NCI-H510A (cell line): ENCODE data around the gene TPD52L1.

Source experiments
- DNase-seq: peaks from one replicate; lab custom pipeline; 2025; lab: John Stamatoyannopoulos, UW

Gene TPD52L1

GRCh38 chr6:125175466-125176048, 22.0 kb downstream of the TPD52L1 start:
- DNase-seq, result no peak

GRCh38 chr6:125182237-125183008, 28.9 kb downstream of the TPD52L1 start:
- no peak for DNase-seq

GRCh38 chr6:125183391-125183790, 29.8 kb downstream of the TPD52L1 start:
- DNase-seq, result no peak

DNA sequence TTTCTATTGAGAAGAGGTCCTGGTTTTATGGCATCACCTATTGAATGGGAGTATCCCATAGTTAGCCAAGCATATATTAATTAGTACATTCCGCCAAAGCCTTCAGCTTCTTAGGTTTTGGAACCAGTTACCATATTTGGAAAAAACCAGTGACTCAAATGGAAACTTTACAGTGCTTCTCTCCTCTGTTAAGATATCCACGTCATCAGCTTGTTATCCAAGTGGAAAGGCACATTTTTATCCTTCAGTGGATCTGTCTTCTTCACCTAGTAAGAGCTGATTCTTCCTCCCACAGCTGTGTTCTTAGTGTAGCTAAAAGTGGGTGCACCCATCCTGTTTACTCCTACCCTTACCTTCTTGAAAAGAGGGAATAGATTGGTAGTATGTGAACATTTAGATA, 34.5 kb downstream of the TPD52L1 start:
- DNase-seq, result no peak

GRCh38 chr6:125188594-125189203, 35.1 kb downstream of the TPD52L1 start:
- no peak for DNase-seq

DNA sequence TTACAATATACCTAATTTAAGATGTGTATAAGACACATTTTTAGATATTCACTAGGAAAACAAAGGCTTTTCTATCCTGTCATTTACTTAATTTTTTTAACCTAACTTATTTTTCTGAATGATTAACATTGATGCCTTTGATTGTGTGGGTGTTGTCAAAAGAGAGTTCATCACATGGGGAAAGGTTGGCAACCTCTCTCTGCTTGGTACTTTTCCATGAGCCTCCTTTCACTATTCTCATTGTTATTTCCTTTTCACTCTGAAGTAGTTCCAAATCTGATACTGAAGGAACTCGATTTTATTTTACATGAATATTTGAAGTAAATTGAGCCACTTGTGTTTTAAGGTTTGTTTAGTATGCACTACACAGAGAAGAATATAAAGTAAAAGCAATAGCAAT, 35.9 kb downstream of the TPD52L1 start:
- no peak for DNase-seq

- no peak for DNase-seq
Measured at GRCh38 chr6:125190667-125191066, 37.1 kb downstream of the TPD52L1 start.

DNA sequence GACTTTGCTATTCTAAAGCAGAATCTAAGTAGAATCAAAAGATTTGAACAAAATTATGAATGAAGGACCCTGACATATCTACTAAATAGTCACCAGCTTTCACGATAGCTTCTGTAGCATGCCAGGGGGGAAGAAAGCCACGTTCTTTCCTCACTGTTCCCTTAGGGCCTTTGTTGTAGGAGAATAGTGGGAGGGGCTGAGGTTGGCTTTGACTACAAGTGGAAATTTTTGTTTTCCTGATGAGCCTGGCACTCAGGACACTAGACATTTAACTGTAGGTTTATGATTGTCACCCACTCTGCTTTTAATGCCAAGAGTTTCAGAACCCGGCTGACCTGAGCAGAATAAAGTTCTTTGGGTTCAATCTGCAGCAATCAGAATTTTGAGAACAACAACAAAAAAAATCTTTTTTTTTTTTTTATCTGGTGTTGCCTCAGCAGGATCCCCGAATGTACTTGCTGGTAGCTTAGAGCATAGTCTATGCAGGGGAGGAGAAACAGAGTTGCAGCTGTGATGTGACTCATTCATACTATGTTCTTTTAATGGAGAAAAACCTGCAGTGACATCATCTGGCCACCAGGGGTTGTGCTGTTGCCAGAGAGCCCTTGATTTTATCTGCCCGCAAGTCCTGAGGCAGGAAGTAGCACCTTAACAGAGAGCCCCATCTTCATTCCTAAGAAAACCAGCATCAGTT, 38.5 kb downstream of the TPD52L1 start:
- DNase-seq, result no peak

- DNase-seq, result no peak
Measured at GRCh38 chr6:125192610-125192930, 39.0 kb downstream of the TPD52L1 start.

DNA sequence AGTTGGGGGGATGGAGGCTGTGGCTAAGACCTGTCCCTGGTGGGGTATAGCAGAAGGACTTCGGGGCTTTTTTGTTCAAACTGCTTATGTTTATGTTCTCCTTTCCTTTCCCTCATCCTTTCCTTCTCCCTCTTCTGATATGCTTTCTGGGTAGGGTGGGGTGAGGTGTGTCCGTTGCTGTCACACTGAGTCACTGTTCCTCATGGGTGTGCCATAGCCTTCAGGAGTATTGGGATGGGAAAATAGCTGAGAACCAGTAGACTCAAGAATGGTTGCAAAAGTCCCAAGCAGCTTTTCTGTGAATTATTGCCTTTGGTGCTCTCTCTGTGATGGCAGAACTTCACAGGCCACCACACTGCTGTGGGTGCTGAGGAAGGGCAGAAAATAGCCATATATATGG, 39.6 kb downstream of the TPD52L1 start:
- no peak for DNase-seq

DNA sequence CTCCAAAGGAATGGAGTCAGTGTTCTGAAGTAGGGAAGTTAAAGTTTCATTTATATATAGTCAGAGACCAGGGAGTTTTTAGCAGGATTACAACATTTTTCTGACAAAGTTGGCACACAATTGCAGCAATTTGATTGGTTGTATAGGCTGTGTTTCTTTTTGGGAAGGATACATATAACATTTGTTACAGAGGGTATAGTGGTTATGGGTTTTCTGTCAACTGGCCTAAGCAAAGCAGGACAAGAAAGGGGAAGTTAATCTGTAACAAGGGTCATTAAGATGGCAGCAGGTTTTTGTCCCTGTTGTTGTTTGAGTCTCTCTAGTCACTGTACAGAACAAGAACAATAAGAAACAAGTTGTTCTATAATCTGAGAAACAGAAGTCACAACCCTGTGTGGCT, 41.4 kb downstream of the TPD52L1 start:
- no peak for DNase-seq

DNA sequence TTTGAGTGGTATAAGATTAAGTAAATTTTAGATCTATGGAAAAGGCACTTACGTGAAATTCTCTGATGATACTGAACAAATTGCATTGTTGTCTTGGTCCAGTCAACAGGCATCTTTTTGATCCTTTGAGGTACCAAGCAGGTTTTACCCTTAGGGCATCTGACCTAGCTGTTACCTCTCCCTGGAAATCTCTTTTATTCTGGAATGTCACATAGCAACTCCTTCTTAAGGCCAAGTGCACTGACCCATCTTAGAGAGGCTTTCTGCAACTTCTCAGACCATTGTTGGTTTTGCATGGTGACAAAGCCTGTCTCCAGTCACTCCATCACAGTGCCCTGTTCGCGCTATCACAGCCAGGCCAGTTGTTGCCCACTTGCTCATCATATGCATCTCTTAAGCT, 42.0 kb downstream of the TPD52L1 start:
- DNase-seq, result no peak

DNA sequence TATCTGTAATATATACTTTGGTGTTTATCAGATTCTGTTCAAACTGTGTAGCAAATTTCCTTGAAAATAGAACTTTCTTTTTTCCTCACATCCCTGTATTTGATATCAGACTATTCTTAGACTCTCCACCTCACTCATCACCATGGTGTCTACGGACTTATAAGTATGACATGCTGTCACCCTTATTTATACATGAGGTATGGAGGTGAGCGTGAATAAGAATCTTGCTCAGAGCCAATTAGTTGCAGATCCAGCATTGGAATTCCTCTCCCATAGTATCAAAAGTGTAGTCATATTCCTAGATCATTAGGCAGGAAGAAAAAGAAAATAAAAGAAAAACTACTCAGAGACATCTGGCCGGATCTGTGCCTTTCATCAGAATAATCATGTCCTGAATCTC, 43.0 kb downstream of the TPD52L1 start:
- DNase-seq, result no peak

DNA sequence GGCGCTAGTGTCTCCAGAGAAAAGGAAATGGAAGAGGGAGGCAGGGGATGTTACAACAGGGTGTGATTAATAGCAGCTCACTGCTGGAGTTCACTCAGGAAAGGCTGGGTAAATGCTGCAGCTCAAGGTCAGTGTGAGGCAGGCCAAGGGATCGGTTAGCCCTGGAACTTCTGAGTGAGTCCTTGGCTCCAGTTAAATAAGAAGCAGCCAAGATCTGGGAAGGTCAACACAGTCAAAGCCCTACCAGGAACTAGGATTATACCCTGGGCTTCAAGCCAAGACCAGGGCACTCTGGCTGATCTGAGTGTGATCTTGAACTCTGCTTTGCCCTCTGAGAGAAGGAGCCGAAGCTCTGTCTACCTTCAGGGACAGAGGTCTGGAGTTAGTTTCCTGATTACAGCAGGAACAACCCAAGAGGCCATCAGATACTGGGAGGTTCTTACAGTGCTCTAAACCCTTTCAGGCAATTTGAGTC, 44.3 kb downstream of the TPD52L1 start:
- no peak for DNase-seq

- DNase-seq, result no peak
Measured at GRCh38 chr6:125198398-125198937, 44.9 kb downstream of the TPD52L1 start.

DNA sequence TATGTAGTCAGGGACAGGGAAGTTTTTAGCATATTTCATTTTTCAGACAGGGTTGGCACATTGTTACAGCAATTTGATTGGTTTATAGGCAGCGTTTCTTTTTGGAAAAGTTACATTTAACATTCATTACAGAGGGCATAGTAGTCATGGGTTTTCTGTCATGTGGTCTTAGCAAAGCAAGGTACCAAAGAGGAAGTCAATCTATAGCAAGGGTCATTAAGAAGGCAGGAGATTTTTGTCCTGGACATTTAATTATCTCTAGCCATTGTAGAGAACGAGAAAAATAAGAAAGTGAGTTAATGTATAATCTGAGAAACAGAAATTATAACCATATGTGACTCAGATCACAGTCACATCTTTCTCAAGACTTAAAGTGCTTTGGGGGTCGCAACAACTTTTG, 47.4 kb downstream of the TPD52L1 start:
- no peak for DNase-seq

DNA sequence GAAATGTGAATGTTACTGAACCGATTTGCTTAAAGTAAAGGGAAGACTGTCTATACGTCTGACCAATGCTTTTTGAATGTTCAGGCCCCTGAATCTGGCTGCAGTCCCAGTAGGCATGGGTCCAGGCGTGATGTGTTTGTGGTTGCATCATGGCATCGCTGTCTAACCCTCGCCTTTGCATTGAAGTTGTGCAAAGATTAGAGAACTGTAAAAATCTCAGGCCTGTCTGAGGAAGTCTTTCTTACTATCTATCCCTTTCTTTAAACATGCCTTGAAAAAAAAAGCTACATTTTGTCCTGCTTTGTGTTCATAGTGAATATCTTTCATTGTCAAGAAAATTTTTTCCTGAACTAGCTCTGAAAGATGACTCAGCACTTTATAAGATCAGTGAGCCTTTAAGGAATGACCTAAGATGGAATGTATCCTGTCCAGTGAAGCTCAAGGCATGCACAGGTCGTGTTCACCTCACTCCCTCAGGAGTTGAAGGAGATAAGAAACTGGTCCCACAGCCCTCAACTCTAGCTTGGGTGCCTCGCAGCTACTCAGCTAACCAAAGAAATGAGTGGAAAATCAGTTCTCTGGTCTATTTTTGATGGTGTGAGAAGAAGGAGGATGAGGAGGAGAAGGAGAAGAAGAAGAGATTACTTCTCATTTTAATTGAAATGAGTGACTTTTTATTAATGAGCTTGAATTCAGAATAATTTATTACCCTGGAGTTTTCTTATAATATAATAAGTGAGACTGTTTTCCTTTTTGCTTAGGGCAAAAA, 48.6 kb downstream of the TPD52L1 start:
- DNase-seq, result no peak

- DNase-seq, result no peak
Measured at GRCh38 chr6:125203395-125203794, 49.8 kb downstream of the TPD52L1 start.

DNA sequence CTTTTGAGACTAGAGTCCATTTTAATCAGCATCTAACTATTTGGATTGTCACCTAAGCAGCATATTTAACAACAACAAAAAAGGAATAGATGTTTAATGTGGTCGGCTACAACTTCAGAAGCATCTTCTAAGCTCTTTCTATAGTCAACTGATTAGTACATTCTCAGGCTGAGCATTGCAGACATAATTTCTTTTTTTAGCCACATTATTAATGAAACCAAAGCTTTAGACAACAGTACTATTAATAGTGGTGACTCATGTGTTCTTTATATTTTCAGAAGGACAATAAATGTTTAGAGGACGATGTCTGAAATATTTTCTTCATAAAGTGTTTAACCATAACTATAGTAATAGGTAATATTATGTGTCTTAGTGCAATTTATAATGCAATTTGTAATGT, 52.4 kb downstream of the TPD52L1 start:
- no peak for DNase-seq

- no peak for DNase-seq
Measured at GRCh38 chr6:125206389-125206788, 52.8 kb downstream of the TPD52L1 start.

DNA sequence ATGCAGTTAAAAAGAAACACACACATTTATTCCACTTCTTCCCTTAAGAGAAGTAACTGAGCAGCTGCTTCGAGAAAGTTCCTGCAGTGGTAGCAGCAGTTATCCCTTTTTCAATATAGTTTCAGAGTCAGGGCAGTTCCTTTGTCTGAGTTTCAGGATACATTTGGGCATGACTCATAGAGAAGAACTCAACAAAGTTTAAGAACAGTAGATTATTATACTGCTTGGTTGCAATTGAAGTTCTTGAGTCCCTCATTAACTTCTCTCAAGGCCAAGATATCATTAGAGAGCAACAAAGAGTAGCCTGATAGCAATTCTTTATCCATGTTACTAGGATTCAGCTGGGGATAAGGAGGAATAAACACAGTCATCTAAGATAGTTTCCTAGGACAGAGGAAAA, 54.4 kb downstream of the TPD52L1 start:
- no peak for DNase-seq
